Karpas-422 (cell line): ENCODE results near the gene PIERCE2. TPM values are rescaled to one million over a fixed set of nuclear protein-coding genes. Genes with fewer than 3 reads are reported as not detected.

ENCODE experiments used
- DNase-seq: peaks from one replicate; pipeline ENCODE4 v3.0.0-alpha.2; 2015
- H2AFZ ChIP-seq: fragments of 200-600 bp; sonication (generic); 2 replicates; pipeline ENCODE4 v1.6.1; 2014; ENCODE audit warnings: antibody characterized with exemption, low read length, mixed read lengths
- H3K27ac ChIP-seq: fragments of 200-600 bp; sonication (generic); 2 replicates; pipeline ENCODE4 v1.5.1; 2014; ENCODE audit warnings: mild to moderate bottlenecking, low read length, moderate library complexity
- H3K27me3 ChIP-seq: fragments of 200-600 bp; sonication (generic); 2 replicates; pipeline ENCODE4 v1.6.1; 2014; ENCODE audit warnings: low read length, mixed read lengths
- H3K36me3 ChIP-seq: fragments of 200-600 bp; sonication (generic); 2 replicates; pipeline ENCODE4 v1.6.1; 2014; ENCODE audit warnings: low read length, mixed read lengths; ENCODE audit not compliant: insufficient read depth
- H3K4me1 ChIP-seq: fragments of 200-600 bp; sonication (generic); 2 replicates; pipeline ENCODE4 v1.6.1; 2014; ENCODE audit warnings: mild to moderate bottlenecking, low read length, mixed read lengths
- H3K4me2 ChIP-seq: fragments of 200-600 bp; sonication (generic); 2 replicates; pipeline ENCODE4 v1.6.1; 2014; ENCODE audit warnings: low read length, low read depth, mild to moderate bottlenecking; ENCODE audit not compliant: poor library complexity, severe bottlenecking
- H3K4me3 ChIP-seq: fragments of 200-600 bp; sonication (generic); 2 replicates; pipeline ENCODE4 v1.5.1; 2014; ENCODE audit warnings: mild to moderate bottlenecking, antibody characterized with exemption, low read length, mixed read lengths
- H3K79me2 ChIP-seq: fragments of 200-600 bp; sonication (generic); 2 replicates; pipeline ENCODE4 v1.6.1; 2014; ENCODE audit warnings: mild to moderate bottlenecking, low read length, mixed read lengths
- H3K9ac ChIP-seq: fragments of 200-600 bp; sonication (generic); 2 replicates; pipeline ENCODE4 v1.6.0; 2014; ENCODE audit warnings: low read length
- H3K9me2 ChIP-seq: fragments of 200-600 bp; sonication (generic), shearing (Covaris generic); replicated peaks from 2 replicates; pipeline ENCODE4 v1.6.0; 2014; ENCODE audit warnings: mild to moderate bottlenecking, low read length, moderate library complexity; ENCODE audit not compliant: insufficient read depth
- H3K9me3 ChIP-seq: fragments of 300-700, 200-600 bp; sonication (generic); 2 replicates; pipeline ENCODE4 v1.6.1; 2014; ENCODE audit warnings: low read length, mixed read lengths
- H4K20me1 ChIP-seq: fragments of 200-600 bp; sonication (generic); 2 replicates; pipeline ENCODE4 v1.6.1; 2014; ENCODE audit warnings: mild to moderate bottlenecking, antibody characterized with exemption, low read length, low read depth; ENCODE audit not compliant: insufficient read depth
- total RNA-seq: library from RNA; depleted of rRNA; stranded (reverse); fragments of >200 nt; shearing (Covaris generic); gene quantifications from 2 replicates; pipeline ENCODE4 v1.2.3, GENCODE V29; 2014; ENCODE audit warnings: low replicate concordance; rRNA removed

PIERCE2 gene
- total RNA-seq, result 6.9 and 12.4 TPM in 2 replicates

GRCh38 chr15:55408012-55408928 lies at the start of gene PIERCE2, which contains the start of gene CCPG1:
Gene PIERCE2, plus strand, starts transcription at chr15:55408495. Its CDS starts 274 bp downstream, at chr15:55408769.
Gene CCPG1, minus strand, starts transcription at chr15:55408359. Its CDS starts 18,935 bp downstream, at chr15:55389424.
- Histone ChIP-seq H3K27me3 (no peaks in the 10 kb centered on the region), H3K4me2 (peak within 1 kb of the TSS; percentile 97), H3K9ac (peak within 1 kb of the TSS; percentile 87), H2AFZ (peak within 1 kb of the TSS; percentile 80), H3K27ac (peak within 1 kb of the TSS; percentile 77), H3K9me2 (no peaks in the 10 kb centered on the region), H3K4me3 (peak within 1 kb of the TSS; percentile 82), H3K4me1 (peaks cover 46% of the 10 kb centered on the region), H4K20me1 (no peaks in the 10 kb centered on the region), H3K36me3 (no peaks in the 10 kb centered on the region), H3K9me3 (no peaks in the 10 kb centered on the region), H3K79me2 (peaks cover 51% of the 10 kb centered on the region)
- DNase-seq, result peak; percentile 97

- no peak overlapping the region for H3K4me2 ChIP-seq
Measured at GRCh38 chr15:55360256-55360655, 48.0 kb upstream of the PIERCE2 start.

GRCh38 chr15:55361048-55361447 lies 47.2 kb upstream of the PIERCE2 start:
- H3K4me2 ChIP-seq, result no peak overlapping the region
- no peaks in the 10 kb centered on the region for H4K20me1 ChIP-seq
- 0 out of 2 replicates have a peak, but pooled peaks cover 3% of the 10 kb centered on the region for H3K36me3 ChIP-seq
- H3K79me2 ChIP-seq, result no peaks in the 10 kb centered on the region
- H3K27ac ChIP-seq, result no peak overlapping the region
- H3K4me3 ChIP-seq, result no peak overlapping the region
- no peaks in the 10 kb centered on the region for H3K9me2 ChIP-seq
- H3K4me1 ChIP-seq, result no peaks in the 10 kb centered on the region
- H2AFZ ChIP-seq, result no peak overlapping the region
- no peaks in the 10 kb centered on the region for H3K9me3 ChIP-seq
- DNase-seq, result no peak
- no peak overlapping the region for H3K9ac ChIP-seq
- H3K27me3 ChIP-seq, result no peaks in the 10 kb centered on the region

More at GRCh38 chr15:55360256-55360655, 48.0 kb upstream of the PIERCE2 start:
- Histone ChIP-seq H3K79me2 (no peaks in the 10 kb centered on the region), H3K9ac (no peak overlapping the region), H3K4me1 (no peaks in the 10 kb centered on the region), H2AFZ (no peak overlapping the region), H3K36me3 (peaks cover 10% of the 10 kb centered on the region; the same call in 1 of the 2 replicates), H4K20me1 (no peaks in the 10 kb centered on the region), H3K27me3 (no peaks in the 10 kb centered on the region), H3K27ac (no peak overlapping the region), H3K9me3 (no peaks in the 10 kb centered on the region), H3K4me3 (no peak overlapping the region), H3K9me2 (no peaks in the 10 kb centered on the region)
- DNase-seq, result no peak

- no peaks in the 10 kb centered on the region for H3K9me2 ChIP-seq
- H3K4me3 ChIP-seq, result no peak overlapping the region
- no peak for DNase-seq
- no peak overlapping the region for H2AFZ ChIP-seq
- no peaks in the 10 kb centered on the region for H3K36me3 ChIP-seq
- H3K4me1 ChIP-seq, result no peaks in the 10 kb centered on the region
- no peak overlapping the region for H3K9ac ChIP-seq
- no peaks in the 10 kb centered on the region for H3K9me3 ChIP-seq
- no peak overlapping the region for H3K27ac ChIP-seq
- H3K4me2 ChIP-seq, result no peak overlapping the region
- no peaks in the 10 kb centered on the region for H4K20me1 ChIP-seq
- no peaks in the 10 kb centered on the region for H3K79me2 ChIP-seq
- no peaks in the 10 kb centered on the region for H3K27me3 ChIP-seq
Measured at GRCh38 chr15:55362641-55363040, 45.7 kb upstream of the PIERCE2 start.

GRCh38 chr15:55366981-55367380 lies 41.3 kb upstream of the PIERCE2 start:
- no peaks in the 10 kb centered on the region for H3K27me3 ChIP-seq
- no peak overlapping the region for H3K4me2 ChIP-seq
- no peaks in the 10 kb centered on the region for H3K9me3 ChIP-seq
- no peaks in the 10 kb centered on the region for H3K4me1 ChIP-seq
- no peaks in the 10 kb centered on the region for H3K9me2 ChIP-seq
- H2AFZ ChIP-seq, result no peak overlapping the region
- H4K20me1 ChIP-seq, result no peaks in the 10 kb centered on the region
- H3K4me3 ChIP-seq, result no peak overlapping the region
- H3K79me2 ChIP-seq, result no peaks in the 10 kb centered on the region
- no peak overlapping the region for H3K27ac ChIP-seq
- peaks cover 10% of the 10 kb centered on the region; the same call in 1 of the 2 replicates for H3K36me3 ChIP-seq
- DNase-seq, result no peak
- no peak overlapping the region for H3K9ac ChIP-seq

- no peaks in the 10 kb centered on the region for H3K9me2 ChIP-seq
- no peak for DNase-seq
- no peak overlapping the region for H3K4me3 ChIP-seq
- H3K36me3 ChIP-seq, result peaks cover 20% of the 10 kb centered on the region; the same call in 1 of the 2 replicates
- H2AFZ ChIP-seq, result no peak overlapping the region
- no peaks in the 10 kb centered on the region for H3K27me3 ChIP-seq
- no peaks in the 10 kb centered on the region for H3K9me3 ChIP-seq
- H3K27ac ChIP-seq, result no peak overlapping the region
- no peaks in the 10 kb centered on the region for H3K79me2 ChIP-seq
- no peaks in the 10 kb centered on the region for H4K20me1 ChIP-seq
- peaks cover 7% of the 10 kb centered on the region for H3K4me1 ChIP-seq
- H3K9ac ChIP-seq, result no peak overlapping the region
- H3K4me2 ChIP-seq, result no peak overlapping the region
Measured at GRCh38 chr15:55372701-55373440, 35.4 kb upstream of the PIERCE2 start.

GRCh38 chr15:55379095-55379494 lies 29.2 kb upstream of the PIERCE2 start:
- Histone ChIP-seq H3K27ac (no peak overlapping the region), H3K4me1 (no peaks in the 10 kb centered on the region), H3K4me2 (no peak overlapping the region), H3K9me2 (no peaks in the 10 kb centered on the region), H3K27me3 (no peaks in the 10 kb centered on the region), H3K36me3 (peaks cover 14% of the 10 kb centered on the region), H3K9ac (no peak overlapping the region), H4K20me1 (no peaks in the 10 kb centered on the region), H3K4me3 (no peak overlapping the region), H3K9me3 (no peaks in the 10 kb centered on the region), H2AFZ (no peak overlapping the region), H3K79me2 (no peaks in the 10 kb centered on the region)
- no peak for DNase-seq

GRCh38 chr15:55381595-55381994 lies 26.7 kb upstream of the PIERCE2 start:
- H3K9ac ChIP-seq, result no peak overlapping the region
- H3K4me1 ChIP-seq, result peaks cover 9% of the 10 kb centered on the region
- H3K27me3 ChIP-seq, result no peaks in the 10 kb centered on the region
- no peaks in the 10 kb centered on the region; the same call in 1 of the 2 replicates for H3K79me2 ChIP-seq
- no peaks in the 10 kb centered on the region for H3K9me2 ChIP-seq
- no peak overlapping the region for H3K4me3 ChIP-seq
- H2AFZ ChIP-seq, result no peak overlapping the region
- no peaks in the 10 kb centered on the region for H3K9me3 ChIP-seq
- no peak overlapping the region for H3K27ac ChIP-seq
- H4K20me1 ChIP-seq, result no peaks in the 10 kb centered on the region
- peaks cover 18% of the 10 kb centered on the region for H3K36me3 ChIP-seq
- no peak overlapping the region for H3K4me2 ChIP-seq
- DNase-seq, result no peak
